Fibroblast of skin of back (primary cell): ENCODE results near the gene NDFIP2.
A peak's percentile ranks its signal among the peaks of the same experiment; 100 is the strongest.

Experiments
- DNase-seq: peaks from one replicate; pipeline ENCODE4 v3.0.0-alpha.2; 2013

Gene NDFIP2

GRCh38 chr13:79459906-79460305, 21.0 kb upstream of the NDFIP2 start:
- no peak for DNase-seq

GRCh38 chr13:79462895-79463294, 18.1 kb upstream of the NDFIP2 start:
- DNase-seq: no peak

GRCh38 chr13:79463604-79464003, 17.4 kb upstream of the NDFIP2 start:
- no peak for DNase-seq

GRCh38 chr13:79466872-79467271, 14.1 kb upstream of the NDFIP2 start:
- DNase-seq: no peak

GRCh38 chr13:79468402-79468801, 12.6 kb upstream of the NDFIP2 start:
- DNase-seq: no peak

GRCh38 chr13:79468819-79469218, 12.1 kb upstream of the NDFIP2 start:
- no peak for DNase-seq

- DNase-seq: no peak
Measured at GRCh38 chr13:79469608-79470007, 11.3 kb upstream of the NDFIP2 start.

GRCh38 chr13:79470666-79471065, 10.3 kb upstream of the NDFIP2 start:
- DNase-seq: no peak

- DNase-seq: no peak
Measured at GRCh38 chr13:79475569-79475968, 5.4 kb upstream of the NDFIP2 start.

- no peak for DNase-seq
Measured at GRCh38 chr13:79477968-79478367, 3.0 kb upstream of the NDFIP2 start.

- no peak for DNase-seq
Measured at GRCh38 chr13:79479882-79480281, 1.1 kb upstream of the NDFIP2 start.

- no peak for DNase-seq
Measured at GRCh38 chr13:79481685-79482052, 714 bp downstream of the NDFIP2 start.

- peak; percentile 63 for DNase-seq
Measured at GRCh38 chr13:79482281-79482970, 1.5 kb downstream of the NDFIP2 start.

GRCh38 chr13:79483086-79483706, 2.2 kb downstream of the NDFIP2 start:
- peak; percentile 87 for DNase-seq

- DNase-seq: peak; percentile 89
Measured at GRCh38 chr13:79485014-79485811, 4.3 kb downstream of the NDFIP2 start.

- DNase-seq: no peak
Measured at GRCh38 chr13:79486433-79487188, 5.7 kb downstream of the NDFIP2 start.

GRCh38 chr13:79490326-79490725, 9.4 kb downstream of the NDFIP2 start:
- no peak for DNase-seq

GRCh38 chr13:79490824-79491223, 9.9 kb downstream of the NDFIP2 start:
- DNase-seq: no peak

GRCh38 chr13:79491715-79492114, 10.8 kb downstream of the NDFIP2 start:
- DNase-seq: peak; percentile 77

GRCh38 chr13:79492313-79492798, 11.4 kb downstream of the NDFIP2 start:
- peak; percentile 44 for DNase-seq

- DNase-seq: no peak
Measured at GRCh38 chr13:79492918-79493594, 12.1 kb downstream of the NDFIP2 start.

GRCh38 chr13:79496188-79496587, 15.2 kb downstream of the NDFIP2 start:
- no peak for DNase-seq
